ENCODE measurements around the gene ESYT2. TPM values are rescaled to one million over a fixed set of nuclear protein-coding genes. Genes with fewer than 3 reads are reported as not detected.

Gene ESYT2
- polyA plus RNA-seq, 1 donor (not counting 4 experiments of a cell fraction or from before 2014, with no cell fraction given): 45.9 TPM

- Histone ChIP-seq H3K4me1 (ENCODE audit: control insufficient read depth, extremely low read depth, insufficient read depth, low read length) (peaks cover 5% of the 10 kb centered on the region), H3K9ac (ENCODE audit: control insufficient read depth, extremely low read depth, insufficient read depth, low read length) (no peak overlapping the region), H3K4me2 (ENCODE audit: control insufficient read depth, extremely low read depth, insufficient read depth, low read depth, low read length) (no peak overlapping the region), H3K9me1 (ENCODE audit: control insufficient read depth, extremely low read depth, insufficient read depth, low read length) (no peaks in the 10 kb centered on the region), H4K20me1 (ENCODE audit: control insufficient read depth, extremely low read depth, insufficient read depth, low read length) (no peaks in the 10 kb centered on the region), H3K27ac (ENCODE audit: control insufficient read depth, insufficient read depth, low read length) (no peak overlapping the region), H3K79me2 (ENCODE audit: control insufficient read depth, insufficient read depth, low read length) (no peaks in the 10 kb centered on the region), H2AFZ (ENCODE audit: control insufficient read depth, low read length) (peak overlapping the region; percentile 95), H3K4me3 (ENCODE audit: control insufficient read depth in 2 of 3, extremely low read depth in 1 of 3, insufficient read depth in 2 of 3, low read depth in 1 of 3, low read length in 3 of 3) (no peak overlapping the region), H3K36me3 (ENCODE audit: control insufficient read depth in 2 of 2, extremely low read depth in 1 of 2, insufficient read depth in 2 of 2, low read length in 2 of 2) (no peaks in the 10 kb centered on the region), H3K27me3 (ENCODE audit: control insufficient read depth, extremely low read depth, insufficient read depth, low read length) (no peaks in the 10 kb centered on the region), H3K9me3 (ENCODE audit: control insufficient read depth, low read depth, low read length) (no peaks in the 10 kb centered on the region)
- no peak for FAIRE-seq
- dilution Hi-C loops (cut with MboI; ENCODE audit: extremely low pct_ligation_motif_present, low sequenced_read_pairs): no loop called here
- DNase-seq (ENCODE audit: low read depth, low spot score): no peak
- TF ChIP-seq, protein P1, sequence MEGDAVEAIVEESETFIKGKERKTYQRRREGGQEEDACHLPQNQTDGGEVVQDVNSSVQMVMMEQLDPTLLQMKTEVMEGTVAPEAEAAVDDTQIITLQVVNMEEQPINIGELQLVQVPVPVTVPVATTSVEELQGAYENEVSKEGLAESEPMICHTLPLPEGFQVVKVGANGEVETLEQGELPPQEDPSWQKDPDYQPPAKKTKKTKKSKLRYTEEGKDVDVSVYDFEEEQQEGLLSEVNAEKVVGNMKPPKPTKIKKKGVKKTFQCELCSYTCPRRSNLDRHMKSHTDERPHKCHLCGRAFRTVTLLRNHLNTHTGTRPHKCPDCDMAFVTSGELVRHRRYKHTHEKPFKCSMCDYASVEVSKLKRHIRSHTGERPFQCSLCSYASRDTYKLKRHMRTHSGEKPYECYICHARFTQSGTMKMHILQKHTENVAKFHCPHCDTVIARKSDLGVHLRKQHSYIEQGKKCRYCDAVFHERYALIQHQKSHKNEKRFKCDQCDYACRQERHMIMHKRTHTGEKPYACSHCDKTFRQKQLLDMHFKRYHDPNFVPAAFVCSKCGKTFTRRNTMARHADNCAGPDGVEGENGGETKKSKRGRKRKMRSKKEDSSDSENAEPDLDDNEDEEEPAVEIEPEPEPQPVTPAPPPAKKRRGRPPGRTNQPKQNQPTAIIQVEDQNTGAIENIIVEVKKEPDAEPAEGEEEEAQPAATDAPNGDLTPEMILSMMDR (optimal IDR thresholded peaks at IDR 0.05 in 1 of 3, IDR thresholded peaks at IDR 0.05 in 1 of 3, conservative IDR thresholded peaks at IDR 0.05 in 1 of 3; ENCODE audit: extremely low read depth in 1 of 3, insufficient read depth in 2 of 3, low read length in 3 of 3): no peak
- no peak for TF ChIP-seq EZH2 (IDR thresholded peaks at IDR 0.05; ENCODE audit: low read length)
These were observed 21.3 kb upstream of the ESYT2 start for GRCh38 chr7:158850545-158851102.

GRCh38 chr7:158849768-158850544, 20.6 kb upstream of the ESYT2 start:
- Histone ChIP-seq H3K27ac (ENCODE audit: control insufficient read depth, insufficient read depth, low read length) (no peak overlapping the region), H3K9me3 (ENCODE audit: control insufficient read depth, low read depth, low read length) (no peaks in the 10 kb centered on the region), H4K20me1 (ENCODE audit: control insufficient read depth, extremely low read depth, insufficient read depth, low read length) (no peaks in the 10 kb centered on the region), H3K9ac (ENCODE audit: control insufficient read depth, extremely low read depth, insufficient read depth, low read length) (no peak overlapping the region), H3K9me1 (ENCODE audit: control insufficient read depth, extremely low read depth, insufficient read depth, low read length) (no peaks in the 10 kb centered on the region), H3K79me2 (ENCODE audit: control insufficient read depth, insufficient read depth, low read length) (no peaks in the 10 kb centered on the region), H3K4me2 (ENCODE audit: control insufficient read depth, extremely low read depth, insufficient read depth, low read depth, low read length) (no peak overlapping the region), H2AFZ (ENCODE audit: control insufficient read depth, low read length) (peak overlapping the region; percentile 95), H3K36me3 (ENCODE audit: control insufficient read depth in 2 of 2, extremely low read depth in 1 of 2, insufficient read depth in 2 of 2, low read length in 2 of 2) (no peaks in the 10 kb centered on the region), H3K27me3 (ENCODE audit: control insufficient read depth, extremely low read depth, insufficient read depth, low read length) (no peaks in the 10 kb centered on the region), H3K4me3 (ENCODE audit: control insufficient read depth in 2 of 3, extremely low read depth in 1 of 3, insufficient read depth in 2 of 3, low read depth in 1 of 3, low read length in 3 of 3) (no peak overlapping the region), H3K4me1 (ENCODE audit: control insufficient read depth, extremely low read depth, insufficient read depth, low read length) (peaks cover 3% of the 10 kb centered on the region)
- TF ChIP-seq, protein P1 (optimal IDR thresholded peaks at IDR 0.05 in 1 of 3, IDR thresholded peaks at IDR 0.05 in 1 of 3, conservative IDR thresholded peaks at IDR 0.05 in 1 of 3; ENCODE audit: extremely low read depth in 1 of 3, insufficient read depth in 2 of 3, low read length in 3 of 3): no peak
- TF ChIP-seq EZH2 (IDR thresholded peaks at IDR 0.05; ENCODE audit: low read length): no peak
- dilution Hi-C loops (cut with MboI; ENCODE audit: extremely low pct_ligation_motif_present, low sequenced_read_pairs): no loop called here
- DNase-seq (ENCODE audit: low read depth, low spot score) (no peak), FAIRE-seq (no peak)
